Activated gamma-delta T cell treated with Interleukin-2 at 50 U/mL for 16 hours (primary cell): ENCODE data around the gene DRD4.

Source experiments
- DNase-seq: peaks from one replicate; pipeline ENCODE4 v3.0.0-alpha.2; 2020

Gene DRD4

GRCh38 chr11:623999-624704 lies 12.9 kb upstream of the DRD4 start:
- DNase-seq, result no peak

GRCh38 chr11:624705-625635 lies 12.1 kb upstream of the DRD4 start, which contains the start of gene CDHR5:
Gene CDHR5, minus strand, starts transcription at chr11:624955. Its CDS starts 53 bp downstream, at chr11:624902.
- no peak for DNase-seq

GRCh38 chr11:625636-626268 lies 11.3 kb upstream of the DRD4 start:
- no peak for DNase-seq

GRCh38 chr11:626475-627307 lies 10.4 kb upstream of the DRD4 start, which contains the start of gene SCT:
Gene SCT, minus strand, starts transcription at chr11:627181. Its CDS starts 38 bp downstream, at chr11:627143.
- no peak for DNase-seq

GRCh38 chr11:627308-627576 lies 9.8 kb upstream of the DRD4 start:
- DNase-seq, result no peak

GRCh38 chr11:628056-628455 lies 9.0 kb upstream of the DRD4 start:
- DNase-seq, result no peak

- DNase-seq, result no peak
Measured at GRCh38 chr11:629237-629583, 7.9 kb upstream of the DRD4 start.

GRCh38 chr11:630871-631270 lies 6.2 kb upstream of the DRD4 start:
- DNase-seq, result no peak

GRCh38 chr11:635945-636510 lies 1.0 kb upstream of the DRD4 start:
- DNase-seq, result no peak

GRCh38 chr11:637333-637592 lies 194 bp downstream of the DRD4 start:
- DNase-seq, result no peak

- no peak for DNase-seq
Measured at GRCh38 chr11:637593-638521, 788 bp downstream of the DRD4 start.

GRCh38 chr11:638631-639331 lies 1.7 kb downstream of the DRD4 start:
- no peak for DNase-seq

- no peak for DNase-seq
Measured at GRCh38 chr11:639332-639955, 2.4 kb downstream of the DRD4 start.

GRCh38 chr11:640021-640706 lies 3.1 kb downstream of the DRD4 start:
- DNase-seq, result no peak

- DNase-seq, result no peak
Measured at GRCh38 chr11:641806-642370, 4.8 kb downstream of the DRD4 start.

GRCh38 chr11:643366-643765 lies 6.3 kb downstream of the DRD4 start:
- DNase-seq, result no peak

GRCh38 chr11:643849-644738 lies 7.0 kb downstream of the DRD4 start:
- DNase-seq, result no peak

GRCh38 chr11:645536-645935 lies 8.5 kb downstream of the DRD4 start:
- DNase-seq, result no peak

GRCh38 chr11:646214-646613 lies 9.1 kb downstream of the DRD4 start:
- DNase-seq, result no peak
